ENCODE measurements around the gene SLCO3A1. TPM values are rescaled to one million over a fixed set of nuclear protein-coding genes. Genes with fewer than 3 reads are reported as not detected.

Gene SLCO3A1
- total and polyA plus RNA-seq, 2 of the 8 experiments (the other 6 are each of a cell fraction or from before 2014, with no cell fraction given) = 15.1 to 20.4 TPM

- Histone ChIP-seq H2BK15ac (ENCODE audit: low read length) (no peak overlapping the region), H2BK20ac (ENCODE audit: low read length) (no peak overlapping the region), H4K5ac (ENCODE audit: insufficient read length, low read depth, low read length) (no peak overlapping the region), H3K18ac (ENCODE audit: extremely low read depth, low read length) (no peak overlapping the region), H3K79me1 (ENCODE audit: low read depth, low read length) (no peaks in the 10 kb centered on the region), H4K8ac (ENCODE audit: extremely low read depth, insufficient read depth, low read length) (no peak overlapping the region), H2AK5ac (ENCODE audit: low read depth, low read length) (no peak overlapping the region), H3K4me1 (replicated peaks in 1 of 4; ENCODE audit: control insufficient read depth in 3 of 4, insufficient read depth in 4 of 4, low read length in 3 of 4) (peaks cover 0 to 4% (median 1%) of the 10 kb centered on the region in 4 experiments; a peak in 1 of 7 replicates), H3K4me2 (ENCODE audit: insufficient read depth in 1 of 2, low read depth in 2 of 2, low read length in 2 of 2) (no peak overlapping the region), H3K9ac (replicated peaks in 1 of 4; ENCODE audit: extremely low read depth in 1 of 4, low read depth in 3 of 4, low read length in 3 of 4) (no peak overlapping the region), H3K23ac (ENCODE audit: insufficient read length) (no peak overlapping the region), H3K56ac (replicated peaks; ENCODE audit: insufficient read length, low read depth, low read length) (no peak overlapping the region), H2BK5ac (ENCODE audit: low read depth, low read length) (no peak overlapping the region), H3K4me3 (ENCODE audit: extremely low read depth in 1 of 4, insufficient read depth in 2 of 4, low read depth in 3 of 4, low read length in 4 of 4) (no peak overlapping the region), H3K4ac (replicated peaks; ENCODE audit: insufficient read length, low read depth, low read length) (no peak overlapping the region), H3K9me3 (ENCODE audit: insufficient read depth in 2 of 2, low read depth in 1 of 2, low read length in 1 of 2) (no peaks in the 10 kb centered on the region; a peak in 1 of 4 replicates), H4K20me1 (replicated peaks in 1 of 2; ENCODE audit: control insufficient read depth in 1 of 2, insufficient read depth in 2 of 2, low read length in 2 of 2) (no peaks in the 10 kb centered on the region), H4K91ac (replicated peaks; ENCODE audit: insufficient read length, low read length) (no peak overlapping the region), H3K23me2 (ENCODE audit: low read depth, low read length) (no peaks in the 10 kb centered on the region), H2BK12ac (ENCODE audit: low read depth, low read length) (no peak overlapping the region), H3K27ac (ENCODE audit: low read depth, low read length) (no peak overlapping the region), H3K79me2 (ENCODE audit: control insufficient read depth in 1 of 2, insufficient read depth in 2 of 2, low read length in 2 of 2) (no peaks in the 10 kb centered on the region; a peak in 1 of 4 replicates), H3K36me3 (ENCODE audit: control insufficient read depth in 2 of 4, insufficient read depth in 4 of 4, low read length in 3 of 4) (no peaks in the 10 kb centered on the region), H2AFZ (ENCODE audit: low read length) (no peak overlapping the region), H3K27me3 (replicated peaks in 1 of 4; ENCODE audit: control insufficient read depth in 3 of 4, extremely low read depth in 1 of 4, insufficient read depth in 3 of 4, low read length in 3 of 4) (no peaks in the 10 kb centered on the region), H3K14ac (ENCODE audit: insufficient read length) (no peak overlapping the region), H2BK120ac (replicated peaks; ENCODE audit: low read depth, low read length) (no peak overlapping the region)
- WGBS, 2 experiments (ENCODE audit: extremely low coverage in 1 of 2, insufficient coverage in 1 of 2, insufficient read length in 1 of 2, insufficient replicate concordance in 2 of 2, low coverage in 1 of 2, low lambda C conversion rate in 2 of 2, missing lambda C conversion rate in 1 of 2) = 98% methylated on average over 3 of the region's 3 CpGs; no CpG with 5 or more reads in 1 of the 2 experiments
- ChIA-PET POLR2A (ENCODE audit: partially characterized antibody) (no interaction called here), CTCF (ENCODE audit: partially characterized antibody) (interaction anchor here (3.3 kb wide), 1 partner anchor 20 kb away, joined by 12 read pairs; no protein-coding TSS in a partner anchor)
- FAIRE-seq (no peak), DNase-seq (ENCODE audit: low read depth in 1 of 2, low spot score in 2 of 2) (no peak)
- TF ChIP-seq KDM5A (IDR thresholded peaks at IDR 0.05; ENCODE audit: low read length) (no peak), SP2 (IDR thresholded peaks at IDR 0.05; ENCODE audit: low read length) (no peak), BCL11A (IDR thresholded peaks at IDR 0.05; ENCODE audit: low read depth in 2 of 2, low read length in 2 of 2) (no peak), TEAD4 (IDR thresholded peaks at IDR 0.05; ENCODE audit: low read depth, low read length) (no peak), SP4 (IDR thresholded peaks at IDR 0.05; ENCODE audit: low read length) (no peak), GTF2F1 (IDR thresholded peaks at IDR 0.05; ENCODE audit: borderline replicate concordance, low read depth, low read length) (no peak), RAD21 (IDR thresholded peaks at IDR 0.05 in 1 of 2, conservative IDR thresholded peaks at IDR 0.05 in 1 of 2; ENCODE audit: low read depth in 2 of 2, low read length in 2 of 2) (no peak), HDAC6 (IDR thresholded peaks at IDR 0.05; ENCODE audit: low read depth, low read length) (no peak), CHD1 (IDR thresholded peaks at IDR 0.05; ENCODE audit: low read depth, low read length) (no peak), NANOG (IDR thresholded peaks at IDR 0.05; ENCODE audit: insufficient read depth, low read depth, low read length, poor library complexity, severe bottlenecking) (no peak), NRF1 (IDR thresholded peaks at IDR 0.05; ENCODE audit: low read depth, low read length) (no peak), ZNF274 (IDR thresholded peaks at IDR 0.05; ENCODE audit: borderline replicate concordance, extremely low read depth, low read length) (no peak)
These were observed 135.1 kb downstream of the SLCO3A1 start for GRCh38 chr15:91988655-91989054.
